Middle frontal gyrus (tissue), 1 donor: ENCODE results near the gene MARCO.

ENCODE experiments used
- DNase-seq: peaks from one replicate; pipeline ENCODE4 v3.0.0-alpha.2; 2015; ENCODE audit warnings: low spot score; ENCODE audit errors: extremely low spot score

Gene MARCO

GRCh38 chr2:118973542-118973951 lies 31.6 kb downstream of the MARCO start:
- no peak for DNase-seq

- DNase-seq: no peak
Observed at GRCh38 chr2:118974103-118974993, 32.4 kb downstream of the MARCO start.

- DNase-seq: no peak
Observed at GRCh38 chr2:118975133-118975532, 33.1 kb downstream of the MARCO start.

- no peak for DNase-seq
Observed at GRCh38 chr2:118978064-118978463, 36.1 kb downstream of the MARCO start.

- DNase-seq: no peak
Observed at GRCh38 chr2:118979152-118979861, 37.3 kb downstream of the MARCO start.

GRCh38 chr2:118980022-118980421 lies 38.0 kb downstream of the MARCO start:
- no peak for DNase-seq

GRCh38 chr2:118980573-118980972 lies 38.6 kb downstream of the MARCO start:
- no peak for DNase-seq

GRCh38 chr2:118981632-118982031 lies 39.6 kb downstream of the MARCO start:
- DNase-seq: no peak

GRCh38 chr2:118982039-118982438 lies 40.0 kb downstream of the MARCO start:
- no peak for DNase-seq

GRCh38 chr2:118983133-118983532 lies 41.1 kb downstream of the MARCO start:
- DNase-seq: no peak

- DNase-seq: no peak
Observed at GRCh38 chr2:118983915-118984314, 41.9 kb downstream of the MARCO start.

GRCh38 chr2:118986738-118987137 lies 44.7 kb downstream of the MARCO start:
- DNase-seq: no peak

GRCh38 chr2:118987886-118988285 lies 45.9 kb downstream of the MARCO start:
- no peak for DNase-seq

GRCh38 chr2:118988706-118989105 lies 46.7 kb downstream of the MARCO start:
- DNase-seq: no peak

GRCh38 chr2:118989481-118989880 lies 47.5 kb downstream of the MARCO start:
- DNase-seq: no peak

GRCh38 chr2:118990757-118991545 lies 49.0 kb downstream of the MARCO start:
- no peak for DNase-seq

- no peak for DNase-seq
Observed at GRCh38 chr2:118991554-118991953, 49.6 kb downstream of the MARCO start.

- DNase-seq: no peak
Observed at GRCh38 chr2:118992740-118993391, 50.9 kb downstream of the MARCO start.

- DNase-seq: no peak
Observed at GRCh38 chr2:118993392-118993752, 51.4 kb downstream of the MARCO start.

- no peak for DNase-seq
Observed at GRCh38 chr2:118994172-118994700, 52.2 kb downstream of the MARCO start.

- no peak for DNase-seq
Observed at GRCh38 chr2:118994778-118995177, 52.8 kb downstream of the MARCO start.
